Endothelial cell of umbilical vein (primary cell): ENCODE measurements around the gene SIAH3. TPM values are rescaled to one million over a fixed set of nuclear protein-coding genes. Genes with fewer than 3 reads are reported as not detected.

Source experiments
- BruUV-seq: library from RNA; stranded (reverse); fragments of 400-500 nt; replicated peaks from 2 replicates; lab custom pipeline; 2021; lab: Mats Ljungman, UMichigan
- CTCF ChIA-PET: fragments of 300-600, 350-600 bp; sonication (Branson Sonifier 250); formaldehyde crosslinking; loops from one replicate; lab custom pipeline; 2021; ENCODE audit warnings: antibody characterized with exemption, inconsistent platforms; lab: Charles Lee
- POLR2A ChIA-PET: fragments of 300-600, 350-600 bp; sonication (Branson Sonifier 250); formaldehyde crosslinking; loops from one replicate; lab custom pipeline; 2021; ENCODE audit warnings: antibody characterized with exemption, inconsistent platforms; lab: Charles Lee
- DNase-seq: peaks from one replicate; pipeline ENCODE4 v3.0.0-alpha.2; 2011; ENCODE audit warnings: low read depth, low spot score
- FAIRE-seq: peaks from 2 replicates; lab custom pipeline; 2011; peaks lifted over from hg19 to GRCh38; lab: Jason Lieb, UNC
- H2AFZ ChIP-seq: 2 replicates; pipeline ENCODE4 v1.6.0; 2012; ENCODE audit warnings: low read depth, low read length, control low read depth, inconsistent platforms
- H3K27ac ChIP-seq: 2 replicates; pipeline ENCODE4 v1.5.1; 2011; ENCODE audit warnings: low read depth, mild to moderate bottlenecking, control low read depth, low read length, moderate library complexity; ENCODE audit not compliant: insufficient read depth
- H3K27me3 ChIP-seq, 2 experiments: 2 replicates each; pipeline versions ENCODE4 v1.6.0 to v1.6.1; 2011; ENCODE audit warnings: low read length in 2 of 2, mixed read lengths in 1 of 2; ENCODE audit not compliant: control insufficient read depth in 2 of 2, insufficient read depth in 2 of 2
- H3K36me3 ChIP-seq, 2 experiments: 2 replicates in 1 of 2; 3 replicates in 1 of 2; pipeline ENCODE4 v1.5.1; 2011; ENCODE audit warnings: low read length in 2 of 2, mild to moderate bottlenecking in 1 of 2, moderate library complexity in 1 of 2; ENCODE audit not compliant: control insufficient read depth in 2 of 2, insufficient read depth in 2 of 2; ENCODE audit errors: extremely low read depth in 1 of 2
- H3K4me1 ChIP-seq: 3 replicates; pipeline ENCODE4 v1.5.1; 2011; ENCODE audit warnings: mild to moderate bottlenecking, low read length; ENCODE audit not compliant: control insufficient read depth, insufficient read depth; ENCODE audit errors: extremely low read depth
- H3K4me2 ChIP-seq: 2 replicates; pipeline ENCODE4 v1.6.1; 2011; ENCODE audit warnings: low read length, control low read depth, mixed read lengths; ENCODE audit not compliant: insufficient read depth
- H3K4me3 ChIP-seq, 3 experiments: fragments of 200-600 bp in 1 of 3; sonication (generic), shearing (Covaris generic) in 1 of 3; replicated peaks in 1 of 3; 2 replicates each; pipeline ENCODE4 v1.5.1; 2011 to 2016; ENCODE audit warnings: control low read depth in 3 of 3, low read length in 3 of 3, mild to moderate bottlenecking in 2 of 3, inconsistent platforms in 1 of 3, low read depth in 1 of 3, moderate library complexity in 1 of 3; ENCODE audit not compliant: insufficient read depth in 1 of 3
- H3K79me2 ChIP-seq: 2 replicates; pipeline ENCODE4 v1.6.0; 2012; ENCODE audit warnings: low read length, inconsistent platforms; ENCODE audit not compliant: control insufficient read depth, insufficient read depth
- H3K9ac ChIP-seq: replicated peaks from 2 replicates; pipeline ENCODE3; 2011; ENCODE audit warnings: low read length, control low read depth; ENCODE audit not compliant: insufficient read depth; ENCODE audit errors: extremely low read depth
- H3K9me1 ChIP-seq: replicated peaks from 3 replicates; pipeline ENCODE4 v1.6.0; 2011; ENCODE audit warnings: mild to moderate bottlenecking, low read length; ENCODE audit not compliant: control insufficient read depth, insufficient read depth; ENCODE audit errors: extremely low read depth
- H3K9me3 ChIP-seq: replicated peaks from 2 replicates; pipeline ENCODE4 v1.5.1; 2012; ENCODE audit warnings: low read length, inconsistent platforms; ENCODE audit not compliant: control insufficient read depth, insufficient read depth
- H4K20me1 ChIP-seq: replicated peaks from 2 replicates; pipeline ENCODE3; 2011; ENCODE audit warnings: mild to moderate bottlenecking, low read length; ENCODE audit not compliant: control insufficient read depth, insufficient read depth; ENCODE audit errors: extremely low read depth
- CTCF ChIP-seq, 2 donors: IDR thresholded peaks; 1 replicate in 1 of 2; 2 replicates in 1 of 2; pipeline ENCODE4 v1.5.1; 2011; ENCODE audit warnings: low read length in 2 of 2, mild to moderate bottlenecking in 2 of 2, moderate library complexity in 2 of 2, control low read depth in 1 of 2, inconsistent platforms in 1 of 2, low read depth in 1 of 2; ENCODE audit not compliant: insufficient read depth in 1 of 2; ENCODE audit errors: extremely low read depth in 1 of 2
- EZH2 ChIP-seq: IDR thresholded peaks from 2 replicates; pipeline ENCODE4 v1.6.1; 2012; ENCODE audit warnings: borderline replicate concordance, low read depth, mild to moderate bottlenecking, moderate library complexity, low read length, inconsistent platforms; ENCODE audit not compliant: severe bottlenecking
- FOS ChIP-seq: IDR thresholded peaks from 2 replicates; pipeline ENCODE4 v1.6.1; 2011; ENCODE audit warnings: mild to moderate bottlenecking, low read length, moderate library complexity, borderline replicate concordance; ENCODE audit not compliant: insufficient read depth
- GATA2 ChIP-seq: IDR thresholded peaks from 2 replicates; pipeline ENCODE4 v1.7.0; 2011; ENCODE audit warnings: low read depth, mild to moderate bottlenecking, moderate library complexity, mixed read lengths, low read length; ENCODE audit not compliant: insufficient read length, insufficient read depth
- JUN ChIP-seq: IDR thresholded peaks from 2 replicates; pipeline ENCODE4 v1.6.1; 2011; ENCODE audit warnings: borderline replicate concordance, low read depth; ENCODE audit not compliant: insufficient read length, insufficient read depth
- MYC ChIP-seq: IDR thresholded peaks from one replicate; pipeline ENCODE4 v1.6.1; 2011; ENCODE audit warnings: mild to moderate bottlenecking, low read depth, low read length
- POLR2A ChIP-seq: IDR thresholded peaks from 2 replicates; pipeline ENCODE4 v1.6.1; 2012; ENCODE audit warnings: low read depth, mild to moderate bottlenecking, control low read depth, low read length
- POLR2AphosphoS5 ChIP-seq: IDR thresholded peaks from 2 replicates; pipeline ENCODE4 v1.6.1; 2012; ENCODE audit warnings: low read depth, mild to moderate bottlenecking, control low read depth, low read length, moderate library complexity; ENCODE audit not compliant: insufficient read depth
- dilution Hi-C: fragments of 300-500 bp; cut with MboI; formaldehyde crosslinking; loops from one replicate; pipeline ENCODE4 v1.15.0; 2019; ENCODE audit warnings: low sequenced_read_pairs; ENCODE audit not compliant: extremely low pct_ligation_motif_present
- intact Hi-C: fragments of 100-400 bp; cut with micrococcal nuclease; formaldehyde crosslinking; loops from one replicate; pipeline ENCODE4 v1.10.0; 2022
- polyA plus RNA-seq, 4 experiments: library from polyadenylated mRNA; depleted of rRNA in 3 of 4; stranded (reverse) in 3 of 4; unstranded in 1 of 4; fragments of >200 nt; gene quantifications; 2 replicates each; pipeline versions ENCODE4 v1.2.1 to v1.2.3, GENCODE V29; 2011 to 2012; ENCODE audit warnings: missing spikeins in 1 of 4
- total RNA-seq: library from RNA; stranded (reverse); gene quantifications from 2 replicates; pipeline ENCODE4 v1.2.3, GENCODE V29; 2021
- TF ChIP-seq, protein P1 (sequence below): IDR thresholded peaks from 2 replicates; pipeline ENCODE4 v1.6.1; 2011; ENCODE audit not compliant: insufficient read depth, insufficient read length

SIAH3 gene
- total and polyA plus RNA-seq, 2 donors (not counting 3 experiments of a cell fraction or from before 2014, with no cell fraction given): 0.03 TPM; not detected in 1

- FAIRE-seq (no peak), DNase-seq (no peak)
- TF ChIP-seq, protein P1, sequence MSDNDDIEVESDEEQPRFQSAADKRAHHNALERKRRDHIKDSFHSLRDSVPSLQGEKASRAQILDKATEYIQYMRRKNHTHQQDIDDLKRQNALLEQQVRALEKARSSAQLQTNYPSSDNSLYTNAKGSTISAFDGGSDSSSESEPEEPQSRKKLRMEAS: no peak
- TF ChIP-seq FOS: no peak
- no peak for TF ChIP-seq POLR2A
- no peak for TF ChIP-seq GATA2
- TF ChIP-seq CTCF (IDR thresholded peaks at IDR 0.05; ENCODE audit: extremely low read depth in 1 of 2, insufficient read depth in 1 of 2, low read depth in 1 of 2, low read length in 2 of 2): no peak
- no peak for TF ChIP-seq POLR2AphosphoS5
- no peak for TF ChIP-seq JUN
- no peak for TF ChIP-seq MYC
- no peak for TF ChIP-seq EZH2
- no peak overlapping the region for H2AFZ ChIP-seq
- no peaks in the 10 kb centered on the region for H3K9me3 ChIP-seq
- H3K27me3 ChIP-seq: peaks cover 44 to 76% of the 10 kb centered on the region in 2 experiments
- H3K9me1 ChIP-seq: no peaks in the 10 kb centered on the region
- H4K20me1 ChIP-seq: no peaks in the 10 kb centered on the region
- dilution Hi-C loops: no loop called here
- H3K36me3 ChIP-seq: no peaks in the 10 kb centered on the region
- H3K4me2 ChIP-seq: no peak overlapping the region
- POLR2A ChIA-PET: no interaction called here
- CTCF ChIA-PET: no interaction called here
- H3K79me2 ChIP-seq: no peaks in the 10 kb centered on the region
- H3K4me1 ChIP-seq: peaks cover 9% of the 10 kb centered on the region
- intact Hi-C loops: no loop called here
- no peak overlapping the region for H3K4me3 ChIP-seq
- H3K27ac ChIP-seq: no peak overlapping the region
- no TSS peak for BruUV-seq
- H3K9ac ChIP-seq: no peak overlapping the region
Measured at GRCh38 chr13:45852494-45852893, 941 bp upstream of the SIAH3 start.
